HG02884 (cell line): ENCODE measurements around the gene TNFAIP8.
A peak's percentile ranks its signal among the peaks of the same experiment; 100 is the strongest.

Experiments
- ATAC-seq: cut with Tn5 transposase; IDR thresholded peaks from one replicate; pipeline ENCODE4 v1.9.1; 2021; ENCODE audit warnings: mild to moderate bottlenecking, moderate library complexity; ENCODE audit not compliant: unreplicated experiment

Gene TNFAIP8

DNA sequence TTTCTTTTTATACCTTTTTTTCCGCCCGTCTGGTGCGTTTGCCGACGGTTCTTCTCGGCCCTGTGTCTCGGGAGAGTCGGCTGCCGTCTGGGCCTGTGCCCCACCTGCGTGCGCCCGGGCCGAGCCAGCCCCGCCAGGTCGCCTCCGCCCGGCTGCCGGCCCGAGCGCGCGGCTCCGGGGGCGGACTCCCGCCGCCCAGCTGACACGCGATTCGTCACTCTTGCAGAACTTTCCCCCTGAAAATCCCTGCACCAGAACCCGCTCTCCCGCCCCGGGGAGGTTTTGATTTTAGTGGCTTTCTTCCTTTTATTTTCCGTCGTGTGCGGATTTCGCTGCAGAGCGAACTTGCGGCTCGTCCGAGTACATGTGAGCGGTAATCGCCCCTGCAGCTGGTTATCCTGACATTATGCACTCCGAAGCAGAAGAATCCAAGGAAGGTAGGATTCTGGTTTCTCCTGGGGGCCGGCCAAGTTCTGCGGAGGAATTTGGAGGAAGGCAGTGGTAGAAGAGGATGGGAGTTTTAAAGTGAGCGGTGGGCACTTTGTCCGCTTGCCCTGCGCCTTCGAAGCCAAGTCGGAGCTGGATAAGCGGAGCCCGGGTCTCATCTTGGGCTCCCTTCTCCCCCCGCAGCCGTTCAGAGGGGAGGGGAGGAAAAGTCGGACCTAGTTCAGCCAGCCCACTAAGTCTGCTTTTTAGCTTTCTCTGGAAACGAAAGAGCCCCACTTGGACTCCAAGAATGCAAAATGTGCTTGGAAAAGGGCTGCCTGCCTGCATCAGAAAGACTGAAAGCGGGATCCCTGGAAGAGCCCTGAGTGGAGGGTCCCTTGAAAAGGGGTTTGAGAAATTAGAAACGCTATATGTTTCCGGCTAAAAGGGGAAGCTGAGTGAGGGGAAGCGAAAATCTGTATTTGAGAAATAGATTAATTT lies at the start of gene TNFAIP8:
TSS of gene TNFAIP8 (plus strand) at position 335 of the 927 bp plus-strand sequence. CDS start at position 407, 72 bp downstream.
- peak; percentile 44 for ATAC-seq

DNA sequence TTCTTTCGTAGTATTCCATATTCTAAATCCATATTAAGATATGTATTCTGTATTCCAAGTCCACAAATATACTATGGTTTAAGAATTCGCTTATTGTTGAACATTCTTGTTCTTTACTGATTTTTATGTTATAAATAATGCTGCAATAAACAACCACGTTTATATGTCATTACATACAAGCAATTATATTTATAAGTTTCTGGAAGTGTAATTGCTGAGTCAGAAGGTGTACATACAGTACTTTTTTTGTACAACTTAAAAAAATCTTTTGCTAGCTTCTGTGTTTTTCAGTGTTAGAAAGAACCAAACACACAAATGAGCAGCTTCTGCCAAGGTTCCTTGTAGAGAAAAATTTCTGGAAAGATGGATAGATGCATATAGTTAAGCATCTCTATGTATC lies 48.6 kb upstream of the TNFAIP8 start:
- ATAC-seq, result no peak

DNA sequence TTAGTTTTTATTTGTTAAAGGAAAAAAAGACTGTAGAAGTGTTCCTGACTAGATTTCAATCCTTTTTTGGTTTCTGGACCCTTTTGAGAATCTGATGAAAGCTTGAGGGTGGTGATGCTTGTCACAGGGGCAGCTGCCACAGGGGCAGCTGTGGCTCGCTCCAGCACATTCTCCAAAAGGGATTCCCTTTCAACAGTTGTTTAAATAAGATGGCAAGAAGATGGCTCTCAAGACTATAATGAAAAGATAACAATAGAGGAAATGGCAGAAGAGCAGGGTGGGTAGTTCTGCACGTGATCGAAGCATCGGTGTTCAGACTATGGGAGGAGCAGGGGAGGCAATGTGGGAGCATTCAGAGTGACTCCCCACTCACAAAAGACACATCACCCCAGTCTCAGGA lies 46.5 kb upstream of the TNFAIP8 start:
- ATAC-seq, result no peak

DNA sequence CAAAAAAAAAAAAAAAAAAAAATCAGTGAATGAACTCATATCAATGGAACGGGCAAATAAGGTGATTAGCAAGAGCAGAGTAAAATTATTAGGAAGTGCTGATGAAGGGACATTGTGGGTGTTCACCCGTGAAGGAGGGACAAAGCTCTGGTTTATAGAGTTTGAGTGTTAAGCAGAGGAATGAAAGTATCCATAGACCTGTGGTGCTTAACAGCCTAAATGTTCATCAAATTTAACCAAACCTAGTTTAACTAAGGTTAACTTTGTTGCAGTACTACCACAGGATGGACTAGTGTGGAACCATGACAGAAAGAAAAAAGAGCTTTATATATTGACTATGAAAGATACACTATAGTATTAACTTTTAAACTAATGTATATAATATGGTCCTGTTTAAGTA lies 44.1 kb upstream of the TNFAIP8 start:
- no peak for ATAC-seq

DNA sequence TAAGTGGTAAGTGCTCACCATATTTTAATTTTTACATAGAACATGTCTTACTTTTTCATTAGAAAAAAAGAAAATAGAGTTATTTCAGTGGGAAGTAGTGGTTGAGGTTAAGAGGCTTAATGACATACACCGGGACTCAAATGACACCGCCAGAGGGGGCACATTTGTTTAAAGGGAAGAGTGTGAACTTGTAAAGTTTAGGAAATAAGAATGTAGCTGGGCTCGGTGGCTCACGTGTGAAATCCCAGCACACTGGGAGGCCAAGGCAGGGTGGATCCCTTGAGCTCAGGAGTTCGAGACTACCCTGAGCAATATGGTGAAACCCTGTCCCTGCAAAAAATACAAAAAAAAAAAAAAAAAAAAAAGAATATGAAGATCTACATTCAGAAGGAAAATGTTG lies 43.4 kb upstream of the TNFAIP8 start:
- no peak for ATAC-seq

DNA sequence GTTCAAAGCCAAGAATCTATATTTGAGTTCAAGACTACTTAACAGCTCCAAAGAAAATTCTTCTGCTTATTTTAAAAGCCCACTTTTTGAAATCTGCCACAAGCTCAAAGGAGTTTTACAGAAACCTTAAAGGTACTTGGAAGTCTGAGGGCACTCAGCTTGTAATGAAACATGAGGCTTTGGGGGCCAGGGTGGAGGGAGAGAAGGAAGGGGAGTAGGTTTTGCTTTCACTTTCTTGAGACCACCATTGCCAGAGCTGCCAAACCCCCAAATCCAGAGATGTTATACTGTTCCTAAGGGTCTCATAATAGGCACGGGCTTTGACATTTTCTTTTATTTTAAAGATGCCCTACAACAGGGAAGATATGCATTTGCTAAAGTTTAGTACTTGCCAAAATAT lies 42.6 kb upstream of the TNFAIP8 start:
- no peak for ATAC-seq

GRCh38 chr5:119313658-119314605 lies 41.9 kb upstream of the TNFAIP8 start:
- no peak for ATAC-seq

- ATAC-seq, result peak; percentile 79
These were observed 40.3 kb upstream of the TNFAIP8 start for GRCh38 chr5:119315516-119315949.

DNA sequence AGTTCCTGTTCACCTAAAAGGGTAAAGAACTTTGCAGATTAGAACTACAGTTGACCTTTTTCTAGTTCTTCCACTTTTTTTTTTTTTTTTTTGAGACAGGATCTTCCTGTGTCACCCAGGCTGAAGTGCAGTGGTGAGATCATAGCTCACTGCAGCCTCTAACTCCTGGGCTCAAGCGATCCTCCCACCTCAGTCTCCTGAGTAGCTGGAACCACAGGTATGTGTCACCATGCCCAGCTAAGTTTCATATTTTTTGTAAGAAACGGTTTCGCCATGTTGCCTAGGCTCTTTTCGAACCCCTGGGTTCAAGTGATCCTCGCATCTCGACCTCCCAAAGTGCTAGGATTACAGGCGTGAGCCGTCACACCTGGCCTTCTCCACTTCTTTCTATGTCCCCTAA lies 39.7 kb upstream of the TNFAIP8 start:
- no peak for ATAC-seq

GRCh38 chr5:119316906-119317305 lies 38.9 kb upstream of the TNFAIP8 start:
- no peak for ATAC-seq

GRCh38 chr5:119318256-119318894 lies 37.4 kb upstream of the TNFAIP8 start:
- peak; percentile 32 for ATAC-seq

DNA sequence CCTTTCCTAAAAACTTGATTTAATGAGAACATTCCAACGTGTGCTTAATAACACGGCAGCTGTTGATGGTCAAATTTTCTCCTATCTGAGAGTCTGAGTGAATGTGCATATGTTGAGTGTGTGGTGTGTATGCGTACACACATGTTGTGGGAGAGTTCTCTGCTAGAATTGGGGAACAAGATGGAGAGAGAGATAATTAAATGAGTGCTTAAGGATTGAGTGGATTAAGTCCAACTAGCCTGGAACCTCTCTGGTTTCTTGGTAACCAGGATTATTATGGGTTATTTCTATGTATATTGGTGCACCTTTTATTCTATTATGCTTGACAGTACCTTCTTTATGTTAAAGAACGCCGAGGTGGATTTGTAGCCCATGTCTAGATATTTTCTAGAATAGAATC lies 36.4 kb upstream of the TNFAIP8 start:
- no peak for ATAC-seq

DNA sequence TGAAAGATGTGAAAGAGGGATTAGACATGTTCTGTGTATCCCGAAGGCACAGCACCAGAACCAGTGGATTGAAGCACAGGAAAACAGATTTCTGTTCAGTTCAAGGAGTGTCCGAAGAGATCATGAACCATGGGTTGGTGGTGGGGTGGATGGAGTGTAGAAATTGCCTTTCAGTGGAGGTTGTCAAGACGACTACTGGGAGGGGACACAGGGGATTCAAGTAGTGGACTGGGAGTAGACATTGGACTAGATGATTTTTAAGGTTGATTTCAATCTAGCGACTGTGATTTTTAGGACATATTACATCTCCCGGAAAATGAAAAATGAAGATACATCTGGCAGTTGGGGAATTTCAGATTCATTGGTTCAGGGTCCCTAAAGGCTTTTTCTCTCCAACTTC lies 35.9 kb upstream of the TNFAIP8 start:
- ATAC-seq, result no peak

DNA sequence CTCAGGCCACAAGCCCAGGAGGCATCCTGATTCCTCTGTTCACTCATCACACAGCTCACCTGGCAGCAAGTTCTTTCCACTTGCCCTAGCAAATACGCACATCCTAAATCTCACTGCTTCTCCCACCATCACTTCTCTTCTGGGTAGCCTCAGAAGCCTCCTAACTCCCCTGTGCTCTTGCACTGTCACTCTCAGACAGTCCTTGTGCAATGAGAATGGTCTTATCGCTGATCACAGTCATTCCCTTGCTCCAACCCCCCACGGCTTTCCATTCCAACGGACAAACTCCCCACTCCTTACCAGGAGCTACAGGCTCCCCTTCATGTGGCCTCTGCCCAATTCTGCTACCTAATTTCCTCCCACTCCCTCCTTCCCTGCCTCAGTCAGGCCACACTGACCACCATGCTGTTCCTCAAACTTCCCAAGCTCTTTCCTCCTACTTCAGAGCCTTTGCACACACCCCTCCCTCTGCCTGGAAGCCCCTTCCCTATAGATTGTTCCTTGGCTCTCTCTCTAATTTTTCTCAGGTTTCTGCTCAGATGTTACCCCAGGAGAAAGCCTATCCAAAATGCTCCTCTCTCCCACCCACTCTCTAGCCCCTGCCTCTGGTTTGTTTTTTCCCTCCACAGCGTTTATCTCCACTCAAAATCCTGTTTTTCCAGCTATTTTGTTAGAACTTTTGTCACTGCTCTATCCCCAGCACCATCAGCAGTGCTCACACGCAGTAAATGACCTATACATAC lies 34.1 kb upstream of the TNFAIP8 start:
- no peak for ATAC-seq

GRCh38 chr5:119322312-119322947 lies 33.4 kb upstream of the TNFAIP8 start:
- ATAC-seq, result no peak

- no peak for ATAC-seq
These were observed 32.8 kb upstream of the TNFAIP8 start for GRCh38 chr5:119322948-119323537.

DNA sequence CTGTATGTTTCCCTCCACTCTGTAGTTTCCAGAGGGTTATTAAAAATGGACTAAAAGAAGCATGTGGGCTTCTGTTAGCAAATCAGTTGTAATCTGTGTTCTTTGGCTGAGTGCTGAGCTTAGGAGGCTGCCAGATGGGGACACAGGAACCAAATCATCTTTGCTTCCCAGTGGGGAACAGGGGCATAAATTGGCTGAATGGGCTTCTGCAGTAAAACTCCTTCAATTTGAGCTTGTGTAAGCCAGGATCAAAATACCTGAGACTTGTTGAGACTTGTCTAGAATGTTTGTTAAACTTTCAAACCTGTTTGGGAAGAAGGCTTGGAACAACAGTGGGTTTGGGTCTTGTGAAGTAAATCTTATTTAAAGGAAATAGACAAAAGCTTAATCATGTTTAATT lies 32.2 kb upstream of the TNFAIP8 start:
- ATAC-seq, result no peak

DNA sequence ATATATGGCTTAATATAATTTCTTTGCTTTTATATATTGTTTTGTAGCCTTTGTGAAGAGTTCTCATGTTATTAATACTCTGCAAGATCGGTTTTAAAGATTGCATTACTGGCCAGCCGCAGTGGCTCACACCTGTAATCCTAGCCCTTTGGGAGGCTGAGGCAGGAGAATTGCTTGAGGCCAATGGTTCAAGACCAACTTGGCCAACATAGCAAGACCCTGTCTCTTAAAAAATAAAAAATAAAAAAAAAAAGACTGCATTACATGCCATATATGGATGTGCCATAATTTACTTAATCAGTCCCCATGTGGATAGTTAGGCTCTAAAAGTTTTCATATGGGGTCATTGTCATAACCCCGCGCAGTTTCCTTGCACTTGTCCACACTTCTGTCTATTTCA lies 31.0 kb upstream of the TNFAIP8 start:
- ATAC-seq, result no peak

DNA sequence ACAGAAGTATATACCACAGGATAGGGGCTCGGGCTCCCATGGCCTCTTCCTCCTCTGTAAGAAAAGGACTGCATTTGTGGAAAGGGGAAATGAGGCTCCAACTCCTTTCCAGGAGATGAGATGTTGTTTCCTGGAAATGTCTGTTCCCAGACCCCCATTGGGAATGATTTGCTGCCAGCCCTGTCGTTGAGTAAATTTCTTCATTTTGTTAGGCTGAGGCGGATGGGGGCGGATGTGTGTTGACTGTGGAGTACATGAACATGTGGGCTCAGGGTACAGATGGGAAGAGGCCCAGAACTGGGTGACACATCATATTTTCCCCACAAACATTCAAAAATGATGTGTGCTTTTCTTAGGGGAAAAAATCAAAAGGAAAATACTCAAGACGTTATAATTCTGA lies 28.8 kb upstream of the TNFAIP8 start:
- ATAC-seq, result no peak
